Testis (tissue), 3 donors: Measurements from ENCODE around the gene ACTL10. TPM values are rescaled to one million over a fixed set of nuclear protein-coding genes. Genes with fewer than 3 reads are reported as not detected.

Experiments used
- DNase-seq: peaks from one replicate; pipeline ENCODE4 v3.0.0-alpha.2; 2019
- H3K27ac ChIP-seq, 2 donors: fragments of 200-600 bp; sonication (generic); one replicate each; pipeline ENCODE4 v1.5.1; 2019
- H3K27me3 ChIP-seq: fragments of 200-600 bp; sonication (generic); one replicate; pipeline ENCODE4 v1.5.1; 2019
- H3K36me3 ChIP-seq: fragments of 200-600 bp; sonication (generic); one replicate; pipeline ENCODE4 v1.5.1; 2017; ENCODE audit warnings: low read depth; ENCODE audit errors: missing control alignments
- H3K4me1 ChIP-seq: fragments of 200-600 bp; sonication (generic); one replicate; pipeline ENCODE4 v1.5.1; 2019
- H3K4me3 ChIP-seq, 2 donors: fragments of 200-600 bp; sonication (generic); one replicate each; pipeline ENCODE4 v1.5.1; 2017 to 2019
- H3K9me3 ChIP-seq: fragments of 200-600 bp; sonication (generic); one replicate; pipeline ENCODE4 v1.5.1; 2017
- POLR2A ChIP-seq: fragments of 450-650 bp; IDR thresholded peaks from one replicate; pipeline ENCODE4 v1.6.1; 2017; ENCODE audit warnings: antibody characterized with exemption, mild to moderate bottlenecking, moderate library complexity
- WGBS, 2 donors: methylation state at CpG; one replicate each; pipeline ENCODE4 v1.1.5; 2018; 5-methylcytosine and 5-hydroxymethylcytosine counted together
- intact Hi-C: fragments of 100-400 bp; cut with DNase I; formaldehyde crosslinking; loops from one replicate; pipeline ENCODE4 v1.15.1; 2023; ENCODE audit warnings: low total_unique reads
- polyA plus RNA-seq: library from polyadenylated mRNA; stranded (reverse); fragments of 350-450 nt; fragmentation: Illumina TruSeq; extraction: RNeasy Lipid Tissue Mini Kit (QIAGEN cat#74804); gene quantifications from one replicate; pipeline ENCODE4 v1.2.3, GENCODE V29; 2014; ENCODE audit warnings: low read depth, low replicate concordance; ENCODE audit not compliant: insufficient read depth
- total RNA-seq, 2 donors: library from RNA; depleted of rRNA; stranded (reverse); fragments of >200 nt; gene quantifications; one replicate each; pipeline ENCODE4 v1.2.3, GENCODE V29; 2016
- TF ChIP-seq, protein P1 (sequence below), 3 experiments: fragments of 450-650 bp in 2 of 3; fragments of 200-600 bp in 1 of 3; sonication (generic) in 1 of 3; IDR thresholded peaks; one replicate each; pipeline ENCODE4 v1.5.1; 2016 to 2019; ENCODE audit warnings: antibody characterized with exemption in 3 of 3, mild to moderate bottlenecking in 2 of 3, moderate library complexity in 1 of 3

ACTL10 gene
- total and polyA plus RNA-seq, 3 donors from 2014 or later, result 26.6 to 62.1 (median 55.0) TPM

- intact Hi-C loops, result no loop called here
- no peak overlapping the region for H3K4me3 ChIP-seq
- no peak for TF ChIP-seq POLR2A
- TF ChIP-seq, protein P1, sequence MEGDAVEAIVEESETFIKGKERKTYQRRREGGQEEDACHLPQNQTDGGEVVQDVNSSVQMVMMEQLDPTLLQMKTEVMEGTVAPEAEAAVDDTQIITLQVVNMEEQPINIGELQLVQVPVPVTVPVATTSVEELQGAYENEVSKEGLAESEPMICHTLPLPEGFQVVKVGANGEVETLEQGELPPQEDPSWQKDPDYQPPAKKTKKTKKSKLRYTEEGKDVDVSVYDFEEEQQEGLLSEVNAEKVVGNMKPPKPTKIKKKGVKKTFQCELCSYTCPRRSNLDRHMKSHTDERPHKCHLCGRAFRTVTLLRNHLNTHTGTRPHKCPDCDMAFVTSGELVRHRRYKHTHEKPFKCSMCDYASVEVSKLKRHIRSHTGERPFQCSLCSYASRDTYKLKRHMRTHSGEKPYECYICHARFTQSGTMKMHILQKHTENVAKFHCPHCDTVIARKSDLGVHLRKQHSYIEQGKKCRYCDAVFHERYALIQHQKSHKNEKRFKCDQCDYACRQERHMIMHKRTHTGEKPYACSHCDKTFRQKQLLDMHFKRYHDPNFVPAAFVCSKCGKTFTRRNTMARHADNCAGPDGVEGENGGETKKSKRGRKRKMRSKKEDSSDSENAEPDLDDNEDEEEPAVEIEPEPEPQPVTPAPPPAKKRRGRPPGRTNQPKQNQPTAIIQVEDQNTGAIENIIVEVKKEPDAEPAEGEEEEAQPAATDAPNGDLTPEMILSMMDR (IDR thresholded peaks at IDR 0.05), result no peak
- no peaks in the 10 kb centered on the region for H3K36me3 ChIP-seq
- H3K27me3 ChIP-seq, result no peaks in the 10 kb centered on the region
- peaks cover 17% of the 10 kb centered on the region for H3K4me1 ChIP-seq
- H3K9me3 ChIP-seq, result no peaks in the 10 kb centered on the region
- H3K27ac ChIP-seq, result no peak overlapping the region
- WGBS, 2 donors, result 81 to 95% methylated on average over 2 of the region's 2 CpGs
- DNase-seq, result no peak
Measured at GRCh38 chr20:33680686-33681085, 13.9 kb downstream of the ACTL10 start.

- H3K4me3 ChIP-seq, result no peak overlapping the region
- no peak for DNase-seq
- intact Hi-C loops, result no loop called here
- no peaks in the 10 kb centered on the region for H3K9me3 ChIP-seq
- TF ChIP-seq, protein P1 (IDR thresholded peaks at IDR 0.05), result no peak
- no peak for TF ChIP-seq POLR2A
- H3K27me3 ChIP-seq, result no peaks in the 10 kb centered on the region
- WGBS, 2 donors, result 80 to 96% methylated on average over 5 of the region's 5 CpGs
- peaks cover 11% of the 10 kb centered on the region for H3K4me1 ChIP-seq
- no peaks in the 10 kb centered on the region for H3K36me3 ChIP-seq
- no peak overlapping the region for H3K27ac ChIP-seq
Measured at GRCh38 chr20:33681288-33681687, 14.5 kb downstream of the ACTL10 start.

GRCh38 chr20:33681728-33682353 is 15.1 kb downstream of the ACTL10 start:
- Histone ChIP-seq H3K36me3 (no peaks in the 10 kb centered on the region), H3K9me3 (no peaks in the 10 kb centered on the region), H3K4me3 (no peak overlapping the region), H3K27ac (no peak overlapping the region), H3K27me3 (no peaks in the 10 kb centered on the region), H3K4me1 (peaks cover 7% of the 10 kb centered on the region)
- intact Hi-C loops, result no loop called here
- no peak for DNase-seq
- no peak for TF ChIP-seq POLR2A
- TF ChIP-seq, protein P1 (IDR thresholded peaks at IDR 0.05), result no peak
- 91% methylated on average over 9 of the region's 9 CpGs for WGBS, 2 donors

GRCh38 chr20:33684533-33685327 is 18.0 kb downstream of the ACTL10 start:
- Histone ChIP-seq H3K4me1 (peaks cover 7% of the 10 kb centered on the region), H3K36me3 (no peaks in the 10 kb centered on the region), H3K27ac (no peak overlapping the region), H3K9me3 (no peaks in the 10 kb centered on the region), H3K27me3 (no peaks in the 10 kb centered on the region), H3K4me3 (no peak overlapping the region)
- no peak for DNase-seq
- intact Hi-C loops, result no loop called here
- TF ChIP-seq, protein P1 (IDR thresholded peaks at IDR 0.05), result no peak
- TF ChIP-seq POLR2A, result no peak
- 37 to 52% methylated on average over 7 to 10 of the region's 10 CpGs for WGBS, 2 donors
